MM.1S (cell line): ENCODE measurements around the gene ERAL1.

Source experiments
- CTCF ChIP-seq: fragments of 300-600 bp; sonication (generic); IDR thresholded peaks from 2 replicates; pipeline ENCODE4 v1.5.1; 2016; ENCODE audit warnings: antibody characterized with exemption, low read length, mixed read lengths
- EZH2phosphoT487 ChIP-seq: fragments of 300-600 bp; sonication (generic); IDR thresholded peaks from 2 replicates; pipeline ENCODE4 v1.6.1; 2018; ENCODE audit warnings: antibody characterized with exemption, low read length

GRCh38 chr17:28860363-28860808 is 5.6 kb downstream of the ERAL1 start:
- TF ChIP-seq CTCF, result no peak
- TF ChIP-seq EZH2phosphoT487, result no peak
